Sigmoid colon (tissue), 4 donors: ENCODE results near the gene CASP2.

Source experiments
- CTCF ChIP-seq, 4 experiments: fragments of 450-650 bp in 3 of 4; fragments of 200-600 bp in 1 of 4; IDR thresholded peaks; one replicate each; pipeline ENCODE4 v1.5.1; 2016 to 2019; ENCODE audit warnings: antibody characterized with exemption in 4 of 4, mild to moderate bottlenecking in 3 of 4, moderate library complexity in 2 of 4
- POLR2A ChIP-seq, 2 donors: fragments of 450-650 bp; IDR thresholded peaks; one replicate each; pipeline ENCODE4 v1.6.1; 2016; ENCODE audit warnings: antibody characterized with exemption in 2 of 2, mild to moderate bottlenecking in 2 of 2, moderate library complexity in 2 of 2
- POLR2AphosphoS5 ChIP-seq, 4 donors: sonication (generic); formaldehyde crosslinking; IDR thresholded peaks; one replicate each; pipeline ENCODE4 v1.6.1; 2017; ENCODE audit warnings: antibody characterized with exemption in 4 of 4

- no peak for TF ChIP-seq POLR2AphosphoS5 (IDR thresholded peaks at IDR 0.05)
- TF ChIP-seq POLR2A (IDR thresholded peaks at IDR 0.05) = no peak
- TF ChIP-seq CTCF (IDR thresholded peaks at IDR 0.05) = no peak
These were observed 13.1 kb downstream of the CASP2 start for GRCh38 chr7:143300959-143301935.
